Mesothelial cell of epicardium (in vitro differentiated cells): Measurements from ENCODE around the gene MIP. TPM values are rescaled to one million over a fixed set of nuclear protein-coding genes. Genes with fewer than 3 reads are reported as not detected.

Source experiments
- DNase-seq, 2 experiments: peaks; one replicate each; pipeline ENCODE4 v3.0.0; 2021; ENCODE audit warnings: low spot score in 2 of 2; ENCODE audit not compliant: unreplicated experiment in 2 of 2
- H3K27ac Mint-ChIP-seq: 2 replicates; pipeline ENCODE4 v1.8.0; 2021; ENCODE audit warnings: mixed read lengths
- H3K27me3 Mint-ChIP-seq: 2 replicates; pipeline ENCODE4 v1.8.0; 2021; ENCODE audit warnings: low read depth, mixed read lengths
- H3K36me3 Mint-ChIP-seq: 2 replicates; pipeline ENCODE4 v1.8.0; 2021; ENCODE audit warnings: mixed read lengths
- H3K4me1 Mint-ChIP-seq: 2 replicates; pipeline ENCODE4 v1.8.0; 2021; ENCODE audit warnings: mixed read lengths
- H3K4me3 Mint-ChIP-seq: 2 replicates; pipeline ENCODE4 v1.8.0; 2021; ENCODE audit warnings: mild to moderate bottlenecking, moderate library complexity, mixed read lengths
- H3K9me3 Mint-ChIP-seq: 2 replicates; pipeline ENCODE4 v1.8.0; 2021; ENCODE audit warnings: mixed read lengths
- total RNA-seq: library from RNA; stranded (reverse); gene quantifications from 3 replicates; pipeline ENCODE4 v1.2.1, GENCODE V29; 2021
- TF ChIP-seq, protein P1 (sequence below): fragments of 200-600 bp; sonication (generic); IDR thresholded peaks from one replicate; pipeline ENCODE4 v1.5.0; 2021; ENCODE audit warnings: antibody characterized with exemption; ENCODE audit not compliant: unreplicated experiment

The MIP gene
- total RNA-seq, 1 donor from 2014 or later, result not detected

DNA sequence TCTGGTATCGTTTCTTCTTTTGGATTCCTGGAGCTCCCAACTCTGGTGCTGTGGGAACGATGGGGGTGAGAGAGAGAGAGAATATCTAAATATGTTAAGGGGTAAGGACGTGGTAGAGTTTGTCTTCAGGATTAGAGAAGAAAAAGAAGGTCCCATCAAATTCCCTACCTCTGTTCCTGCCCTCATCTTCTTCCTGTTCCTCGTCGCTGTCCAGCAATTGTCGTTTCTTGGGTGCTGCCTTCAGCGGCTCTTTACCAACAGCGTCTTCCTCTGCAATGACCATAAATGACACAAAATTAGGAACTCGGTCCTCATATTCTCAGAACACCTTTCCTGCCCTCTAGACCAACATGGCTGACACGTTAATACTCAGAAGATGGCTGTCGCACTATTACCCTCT, 36.7 kb downstream of the MIP start:
- Mint-ChIP-seq H3K27ac (no peak overlapping the region), H3K4me1 (no peaks in the 10 kb centered on the region), H3K9me3 (no peaks in the 10 kb centered on the region), H3K4me3 (no peak overlapping the region), H3K27me3 (no peaks in the 10 kb centered on the region), H3K36me3 (peaks cover 11% of the 10 kb centered on the region)
- no peak for DNase-seq
- TF ChIP-seq, protein P1, sequence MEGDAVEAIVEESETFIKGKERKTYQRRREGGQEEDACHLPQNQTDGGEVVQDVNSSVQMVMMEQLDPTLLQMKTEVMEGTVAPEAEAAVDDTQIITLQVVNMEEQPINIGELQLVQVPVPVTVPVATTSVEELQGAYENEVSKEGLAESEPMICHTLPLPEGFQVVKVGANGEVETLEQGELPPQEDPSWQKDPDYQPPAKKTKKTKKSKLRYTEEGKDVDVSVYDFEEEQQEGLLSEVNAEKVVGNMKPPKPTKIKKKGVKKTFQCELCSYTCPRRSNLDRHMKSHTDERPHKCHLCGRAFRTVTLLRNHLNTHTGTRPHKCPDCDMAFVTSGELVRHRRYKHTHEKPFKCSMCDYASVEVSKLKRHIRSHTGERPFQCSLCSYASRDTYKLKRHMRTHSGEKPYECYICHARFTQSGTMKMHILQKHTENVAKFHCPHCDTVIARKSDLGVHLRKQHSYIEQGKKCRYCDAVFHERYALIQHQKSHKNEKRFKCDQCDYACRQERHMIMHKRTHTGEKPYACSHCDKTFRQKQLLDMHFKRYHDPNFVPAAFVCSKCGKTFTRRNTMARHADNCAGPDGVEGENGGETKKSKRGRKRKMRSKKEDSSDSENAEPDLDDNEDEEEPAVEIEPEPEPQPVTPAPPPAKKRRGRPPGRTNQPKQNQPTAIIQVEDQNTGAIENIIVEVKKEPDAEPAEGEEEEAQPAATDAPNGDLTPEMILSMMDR, result no peak

DNA sequence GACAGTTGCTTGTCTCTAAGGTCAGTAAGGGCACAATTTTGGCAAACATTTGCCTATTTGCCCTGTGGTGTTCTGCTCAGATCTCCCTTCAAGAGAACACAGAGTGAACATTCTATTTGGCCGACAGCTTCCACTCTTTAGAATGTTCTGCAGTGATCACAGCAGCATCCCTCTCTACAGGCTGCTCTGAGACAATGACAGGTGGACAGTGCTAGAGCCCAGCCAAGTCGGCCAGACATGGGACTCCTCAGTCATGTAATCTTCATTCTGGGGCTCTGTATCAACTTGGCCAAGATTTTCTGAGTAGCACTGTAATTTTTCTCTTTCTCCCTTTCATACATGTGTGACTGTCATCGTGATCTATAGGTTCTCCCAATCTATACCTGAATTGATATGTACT, 40.1 kb downstream of the MIP start:
- Mint-ChIP-seq H3K4me1 (no peaks in the 10 kb centered on the region), H3K9me3 (no peaks in the 10 kb centered on the region), H3K4me3 (no peak overlapping the region), H3K27me3 (no peaks in the 10 kb centered on the region), H3K27ac (no peak overlapping the region), H3K36me3 (peaks cover 3% of the 10 kb centered on the region)
- TF ChIP-seq, protein P1, result no peak
- no peak for DNase-seq

DNA sequence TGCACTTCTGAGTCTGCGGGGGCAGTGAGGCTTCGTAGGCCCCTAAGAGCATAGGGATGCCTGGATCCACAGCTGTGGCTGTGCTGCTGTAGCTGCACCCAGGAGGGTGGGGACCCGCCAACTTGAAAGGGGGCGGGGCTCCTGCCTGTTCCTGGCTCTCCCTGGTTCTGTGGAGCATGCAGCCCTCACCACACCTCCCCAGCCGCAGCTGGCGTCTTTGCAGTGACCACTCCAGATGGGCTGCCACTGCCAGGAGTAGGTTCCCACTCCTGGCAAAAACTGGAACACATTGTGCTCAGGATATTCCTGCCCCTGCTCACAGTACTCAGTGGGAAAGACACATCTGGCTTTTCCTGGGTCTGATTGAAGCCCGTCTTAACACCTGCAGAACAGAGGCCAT, 41.1 kb downstream of the MIP start:
- H3K9me3 Mint-ChIP-seq, result no peaks in the 10 kb centered on the region
- H3K4me1 Mint-ChIP-seq, result no peaks in the 10 kb centered on the region
- no peaks in the 10 kb centered on the region for H3K27me3 Mint-ChIP-seq
- DNase-seq, result no peak
- H3K27ac Mint-ChIP-seq, result no peak overlapping the region
- H3K4me3 Mint-ChIP-seq, result no peak overlapping the region
- TF ChIP-seq, protein P1, result no peak
- H3K36me3 Mint-ChIP-seq, result peaks cover 3% of the 10 kb centered on the region

DNA sequence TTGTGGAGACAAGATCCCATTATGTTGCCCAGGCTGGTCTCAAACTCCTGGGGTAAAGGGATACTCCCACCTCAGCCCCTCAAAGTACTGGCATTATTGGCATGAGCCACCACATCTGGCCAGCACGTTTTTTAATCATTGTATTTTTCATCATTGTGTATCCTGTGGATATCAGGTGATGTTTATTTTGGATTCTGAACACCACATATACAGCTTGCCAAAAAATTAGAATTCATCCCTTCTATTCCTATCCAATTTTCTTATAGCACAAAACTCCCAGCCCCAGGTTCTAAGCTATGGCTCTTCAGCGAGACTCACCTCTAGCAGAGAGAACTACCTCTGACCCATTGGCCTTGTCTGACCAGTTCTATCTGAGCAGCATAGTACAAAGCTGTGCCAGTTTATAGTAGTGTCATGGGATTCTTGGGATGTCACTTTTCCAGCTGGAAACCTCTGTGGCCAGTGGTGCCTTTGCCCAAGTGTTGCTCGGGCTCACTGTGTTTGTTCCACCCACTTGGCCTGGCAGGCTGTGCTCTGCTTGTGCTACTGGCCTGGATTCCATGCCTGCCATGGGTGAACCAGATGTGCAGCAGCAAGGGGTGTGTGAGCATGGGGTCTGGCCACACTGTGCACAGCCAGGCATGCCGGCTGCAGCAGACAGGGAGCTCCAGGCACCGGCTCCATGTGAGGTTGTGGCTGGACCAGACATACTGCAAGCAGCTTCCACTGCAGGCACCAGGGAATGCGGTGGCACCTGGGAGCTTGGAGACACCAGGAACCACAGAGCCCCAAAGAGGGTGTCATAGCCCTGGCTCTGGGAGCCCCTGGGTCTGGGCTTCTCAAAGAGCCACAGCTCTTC, 42.4 kb downstream of the MIP start:
- no peak overlapping the region for H3K4me3 Mint-ChIP-seq
- no peak overlapping the region for H3K27ac Mint-ChIP-seq
- no peaks in the 10 kb centered on the region for H3K4me1 Mint-ChIP-seq
- no peaks in the 10 kb centered on the region for H3K27me3 Mint-ChIP-seq
- no peaks in the 10 kb centered on the region for H3K9me3 Mint-ChIP-seq
- TF ChIP-seq, protein P1, result no peak
- no peak for DNase-seq
- no peaks in the 10 kb centered on the region for H3K36me3 Mint-ChIP-seq

DNA sequence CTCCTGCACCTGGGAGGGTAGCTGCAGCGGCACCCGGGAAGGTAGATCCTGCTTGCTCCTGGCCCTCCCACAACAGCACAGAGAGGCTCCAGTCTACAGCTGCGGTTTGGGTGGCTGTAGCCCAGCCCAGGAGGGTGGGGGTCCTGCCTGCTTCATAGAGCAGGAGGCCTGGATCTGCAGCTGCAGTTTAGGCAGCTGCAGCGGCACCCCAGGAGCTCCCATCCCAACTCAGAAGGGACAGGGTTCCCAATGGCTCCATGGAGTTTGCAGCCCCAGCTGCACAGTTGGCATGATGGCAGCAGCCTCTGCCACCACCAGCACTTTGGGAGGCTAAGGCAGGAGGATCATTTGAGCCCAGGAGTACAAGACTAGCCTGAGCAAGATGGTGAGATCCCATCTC, 43.7 kb downstream of the MIP start:
- no peak overlapping the region for H3K27ac Mint-ChIP-seq
- TF ChIP-seq, protein P1, result no peak
- H3K4me3 Mint-ChIP-seq, result no peak overlapping the region
- DNase-seq, result no peak
- no peaks in the 10 kb centered on the region for H3K4me1 Mint-ChIP-seq
- H3K36me3 Mint-ChIP-seq, result no peaks in the 10 kb centered on the region
- H3K27me3 Mint-ChIP-seq, result no peaks in the 10 kb centered on the region
- H3K9me3 Mint-ChIP-seq, result no peaks in the 10 kb centered on the region
